ENCODE measurements around the gene TSHZ1.

- TF ChIP-seq CTCF (conservative IDR thresholded peaks at IDR 0.05; ENCODE audit: low read length) (no peak), EZH2phosphoT487 (IDR thresholded peaks at IDR 0.05; ENCODE audit: borderline replicate concordance) (no peak)
These were observed 124.9 kb downstream of the TSHZ1 start for GRCh38 chr18:75335511-75335910.
